Activated T-cell treated with anti-CD3 and anti-CD28 coated beads, Interleukin-2, amount 50 U/mL, for 72 hours (primary cell): ENCODE results near the gene CDKAL1. TPM values are rescaled to one million over a fixed set of nuclear protein-coding genes. Genes with fewer than 3 reads are reported as not detected.
"Not testable (repeated sequence)": the region's sequence is repeated elsewhere in the genome, so short reads cannot be mapped to it uniquely, and the experiment has no call there.

Experiments used
- ATAC-seq, 2 donors: fragments of 150-1000 bp; cut with Tn5 transposase; replicated peaks in 1 of 2; 2 replicates each; pipeline ENCODE4 v1.10.0; 2021; ENCODE audit warnings: moderate library complexity in 2 of 2, mild to moderate bottlenecking in 1 of 2
- DNase-seq, 2 donors: peaks; one replicate each; pipeline ENCODE4 v3.0.0; 2021 to 2022; ENCODE audit warnings: mixed read lengths in 1 of 2
- H3K27ac Mint-ChIP-seq: one replicate; pipeline ENCODE4 v1.8.0; 2022; ENCODE audit warnings: mild to moderate bottlenecking, moderate library complexity, mixed read lengths
- H3K27me3 Mint-ChIP-seq: one replicate; pipeline ENCODE4 v1.8.0; 2022; ENCODE audit warnings: low read depth, mixed read lengths
- H3K36me3 Mint-ChIP-seq, 2 donors: one replicate each; pipeline ENCODE4 v1.8.0; 2022; ENCODE audit warnings: mixed read lengths in 2 of 2, mild to moderate bottlenecking in 1 of 2; ENCODE audit not compliant: insufficient read depth in 2 of 2
- H3K4me1 Mint-ChIP-seq: one replicate; pipeline ENCODE4 v1.8.0; 2022; ENCODE audit warnings: low read depth, mixed read lengths
- H3K4me3 Mint-ChIP-seq, 2 donors: one replicate each; pipeline ENCODE4 v1.8.0; 2022; ENCODE audit warnings: mild to moderate bottlenecking in 2 of 2, mixed read lengths in 2 of 2, moderate library complexity in 2 of 2
- H3K9me3 Mint-ChIP-seq, 2 donors: one replicate each; pipeline ENCODE4 v1.8.0; 2022; ENCODE audit warnings: mixed read lengths in 2 of 2
- total RNA-seq, 2 donors: library from RNA; stranded (reverse); gene quantifications; one replicate each; pipeline ENCODE4 v1.2.3, GENCODE V29; 2022

The CDKAL1 gene
- total RNA-seq, 2 donors from 2014 or later = 25.9 to 29.8 TPM

DNA sequence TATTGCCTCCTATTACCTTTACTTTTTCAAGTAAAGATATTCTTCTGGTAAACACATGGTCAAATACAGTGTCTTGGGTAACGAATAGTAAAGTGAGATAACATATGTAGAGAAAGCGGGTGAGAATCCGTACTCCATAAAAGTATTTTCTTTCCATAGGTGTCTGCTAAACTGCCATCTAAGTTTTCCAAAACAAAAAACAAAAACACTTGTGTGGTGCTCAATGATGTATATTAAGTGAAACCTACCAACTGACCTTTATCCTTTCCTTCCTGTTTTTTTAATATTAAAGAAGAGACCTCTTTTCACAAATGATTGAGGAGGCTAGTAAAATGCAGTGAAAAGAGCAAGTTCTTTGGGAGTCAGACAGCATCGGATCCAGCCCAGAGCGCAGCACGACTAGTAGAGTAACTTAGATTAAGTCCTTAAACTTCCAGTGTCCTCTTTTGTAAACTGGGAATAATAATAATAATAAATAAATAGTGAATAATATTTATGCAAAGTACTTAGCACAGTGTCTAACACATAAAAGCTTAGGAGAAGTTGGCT lies 437 bp upstream of the CDKAL1 start:
- Mint-ChIP-seq H3K27ac (peak overlapping the region; percentile 97), H3K36me3 (peaks cover 5 to 6% of the 10 kb centered on the region in 2 donors), H3K9me3 (no peaks in the 10 kb centered on the region), H3K4me3 (peak overlapping the region; percentile 92 to 98), H3K4me1 (peaks cover 37% of the 10 kb centered on the region), H3K27me3 (no peaks in the 10 kb centered on the region)
- no peak for DNase-seq
- ATAC-seq = no peak

DNA sequence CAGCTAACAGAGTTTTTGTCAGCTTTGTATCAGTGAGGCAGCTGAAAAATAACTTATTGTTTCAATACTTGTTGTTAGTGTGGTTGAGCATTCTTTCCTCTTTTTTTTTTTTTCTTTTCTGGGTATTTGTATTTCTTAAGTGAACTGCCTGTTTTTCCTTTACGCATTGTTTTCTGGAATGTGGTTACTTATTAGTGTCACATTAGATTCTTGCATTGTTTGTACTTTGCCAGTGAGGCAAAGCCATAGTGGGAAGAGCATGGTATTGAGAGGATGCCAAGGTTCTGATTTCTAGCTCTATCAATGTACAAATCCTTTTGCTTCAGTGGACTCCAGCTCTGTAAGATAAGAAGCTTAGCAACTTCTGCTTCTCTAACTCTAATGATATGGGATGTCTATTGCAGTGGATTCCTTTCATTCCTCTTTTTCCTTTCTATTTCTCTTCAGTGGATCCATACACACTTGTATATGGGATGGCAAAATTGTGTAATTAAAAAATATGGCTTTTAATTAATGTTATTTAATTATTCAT lies 3.9 kb downstream of the CDKAL1 start:
- Mint-ChIP-seq H3K9me3 (no peaks in the 10 kb centered on the region), H3K4me1 (peaks cover 66% of the 10 kb centered on the region), H3K4me3 (no peak overlapping the region), H3K27ac (no peak overlapping the region), H3K27me3 (no peaks in the 10 kb centered on the region), H3K36me3 (peaks cover 11 to 19% of the 10 kb centered on the region in 2 donors)
- DNase-seq = no peak
- ATAC-seq = no peak

DNA sequence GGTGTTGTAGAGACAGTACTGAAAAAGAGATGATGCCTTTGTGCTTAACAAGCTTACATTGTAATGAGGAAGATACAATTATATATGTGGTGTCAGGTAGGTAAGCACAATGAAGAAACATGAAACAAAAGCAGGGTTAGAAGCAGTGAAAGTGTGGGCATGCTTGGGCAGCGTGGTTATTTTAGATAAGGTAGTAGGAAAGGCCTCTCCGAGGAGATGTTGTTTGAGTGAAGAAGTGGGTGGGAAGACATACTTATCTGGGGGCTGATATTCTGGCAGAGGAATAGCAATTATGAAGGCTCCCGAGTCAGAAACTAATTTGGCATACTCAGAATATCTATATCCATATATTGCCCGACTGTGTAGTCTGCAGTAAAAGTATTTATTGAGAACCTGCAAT lies 4.7 kb downstream of the CDKAL1 start:
- H3K27ac Mint-ChIP-seq = no peak overlapping the region
- no peak for ATAC-seq
- H3K4me1 Mint-ChIP-seq = peaks cover 62% of the 10 kb centered on the region
- no peaks in the 10 kb centered on the region for H3K27me3 Mint-ChIP-seq
- no peaks in the 10 kb centered on the region for H3K9me3 Mint-ChIP-seq
- H3K36me3 Mint-ChIP-seq = peaks cover 11 to 19% of the 10 kb centered on the region in 2 donors
- no peak for DNase-seq
- H3K4me3 Mint-ChIP-seq = peak overlapping the region in 1 of 2 donors; percentile 12

DNA sequence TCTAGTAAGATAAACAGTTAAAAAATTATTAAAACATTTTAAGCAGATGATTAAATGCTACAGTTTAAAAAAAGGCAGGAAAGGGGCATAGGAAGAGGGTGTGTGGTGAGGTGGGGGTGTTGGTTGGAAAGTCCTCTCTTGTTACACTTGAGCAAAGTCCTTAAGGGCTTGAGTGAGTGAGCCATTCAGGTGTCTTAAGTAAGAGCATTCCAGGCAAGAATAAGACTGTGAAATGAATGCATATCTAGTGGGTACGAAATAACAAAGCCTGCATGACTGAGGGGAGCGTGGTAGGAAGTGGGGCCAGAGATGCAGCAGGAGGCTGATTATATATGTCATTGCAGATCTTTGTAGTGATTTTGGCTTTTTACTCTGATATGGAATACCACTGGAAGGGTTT lies 5.1 kb downstream of the CDKAL1 start:
- Mint-ChIP-seq H3K4me1 (peaks cover 60% of the 10 kb centered on the region), H3K27me3 (no peaks in the 10 kb centered on the region), H3K27ac (peak overlapping the region; percentile 23), H3K4me3 (no peak overlapping the region), H3K36me3 (peaks cover 9 to 19% of the 10 kb centered on the region in 2 donors), H3K9me3 (no peaks in the 10 kb centered on the region)
- DNase-seq (no peak), ATAC-seq (no peak)

DNA sequence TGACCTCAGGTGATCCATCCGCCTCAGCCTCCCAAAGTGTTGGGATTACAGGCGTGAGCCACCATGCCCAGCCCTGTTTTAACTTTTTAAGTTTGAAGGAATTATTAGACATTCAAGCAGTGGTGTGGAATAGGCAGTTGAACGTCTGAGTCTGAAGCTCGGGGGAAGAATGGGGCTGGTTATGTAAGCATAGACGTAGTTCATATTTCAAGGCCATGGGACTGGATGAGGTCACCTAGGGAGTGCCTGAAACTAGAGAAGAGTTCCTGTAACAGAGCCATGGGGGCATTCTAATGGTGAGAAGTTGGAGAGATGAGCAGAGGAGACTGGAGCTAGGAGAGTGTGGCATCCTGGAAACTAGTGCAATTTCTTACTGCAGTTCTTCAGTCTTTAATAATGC lies 6.4 kb downstream of the CDKAL1 start:
- ATAC-seq (no peak), DNase-seq (no peak)
- no peaks in the 10 kb centered on the region for H3K27me3 Mint-ChIP-seq
- H3K36me3 Mint-ChIP-seq = peaks cover 11 to 24% of the 10 kb centered on the region in 2 donors
- no peak overlapping the region for H3K4me3 Mint-ChIP-seq
- no peaks in the 10 kb centered on the region for H3K9me3 Mint-ChIP-seq
- H3K27ac Mint-ChIP-seq = no peak overlapping the region
- peaks cover 64% of the 10 kb centered on the region for H3K4me1 Mint-ChIP-seq

DNA sequence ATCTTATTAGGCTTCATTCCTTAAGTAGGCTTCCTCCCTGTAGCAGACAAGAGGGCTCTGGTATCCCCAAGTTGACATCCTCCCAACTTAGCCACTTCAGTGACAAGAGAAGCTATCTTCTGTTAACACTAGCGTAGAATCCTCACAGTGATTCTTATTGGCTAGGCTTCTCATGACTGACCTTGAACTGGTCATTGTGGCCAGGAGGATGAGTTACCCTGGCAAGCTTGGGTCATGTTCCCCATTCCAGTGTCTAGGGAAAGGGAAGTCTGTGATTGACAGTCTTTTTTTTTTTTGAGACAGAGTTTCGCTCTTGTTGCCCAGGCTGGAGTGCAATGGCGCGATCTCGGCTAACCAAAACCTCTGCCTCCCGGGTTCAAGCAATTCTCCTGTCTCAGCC lies 7.1 kb downstream of the CDKAL1 start:
- Mint-ChIP-seq H3K36me3 (peaks cover 13 to 30% of the 10 kb centered on the region in 2 donors), H3K4me1 (peaks cover 63% of the 10 kb centered on the region)

DNA sequence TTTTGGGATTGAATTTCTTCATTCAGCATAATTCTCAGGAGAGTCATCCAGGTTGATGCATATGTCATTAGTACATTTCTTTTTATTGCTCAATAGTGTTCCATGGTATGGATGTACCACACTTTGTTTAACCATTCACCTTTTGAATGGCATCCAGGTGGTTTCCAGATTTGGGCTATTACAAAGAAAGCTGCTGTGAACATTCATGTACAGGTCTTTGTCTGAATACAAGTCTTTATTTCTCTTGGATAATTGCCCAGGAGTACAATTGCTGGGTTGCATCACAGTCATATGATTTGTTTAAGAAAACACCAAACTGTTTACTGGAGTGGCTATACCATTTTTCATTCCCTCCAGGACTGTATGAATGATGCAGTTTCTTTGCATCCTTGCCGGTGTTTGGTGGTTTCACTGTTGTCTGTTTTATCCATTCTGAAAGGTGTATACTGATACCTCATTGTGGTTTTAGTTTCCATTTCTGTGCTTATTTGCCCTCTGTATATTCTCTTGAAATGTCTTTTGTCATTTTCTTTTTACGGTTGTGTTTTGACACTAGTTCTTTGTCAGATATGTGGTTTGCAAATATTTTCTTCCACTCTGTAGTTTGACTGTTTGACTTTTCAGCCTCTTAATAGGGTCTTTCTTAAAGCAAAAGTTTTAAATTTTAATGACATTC lies 8.8 kb downstream of the CDKAL1 start:
- Mint-ChIP-seq H3K9me3 (no peaks in the 10 kb centered on the region), H3K27ac (peak overlapping the region; percentile 47), H3K4me1 (peaks cover 55% of the 10 kb centered on the region), H3K4me3 (peak overlapping the region; percentile 21 to 58), H3K27me3 (no peaks in the 10 kb centered on the region), H3K36me3 (peaks cover 13 to 30% of the 10 kb centered on the region in 2 donors)
- peak; percentile 93 to 97 for ATAC-seq
- DNase-seq = peak; percentile 47 to 49

More for the DNA sequence above, 7.1 kb downstream of the CDKAL1 start:
- no peak for DNase-seq
- Mint-ChIP-seq H3K9me3 (no peaks in the 10 kb centered on the region), H3K27ac (no peak overlapping the region), H3K4me3 (no peak overlapping the region), H3K27me3 (no peaks in the 10 kb centered on the region)
- ATAC-seq = no peak

DNA sequence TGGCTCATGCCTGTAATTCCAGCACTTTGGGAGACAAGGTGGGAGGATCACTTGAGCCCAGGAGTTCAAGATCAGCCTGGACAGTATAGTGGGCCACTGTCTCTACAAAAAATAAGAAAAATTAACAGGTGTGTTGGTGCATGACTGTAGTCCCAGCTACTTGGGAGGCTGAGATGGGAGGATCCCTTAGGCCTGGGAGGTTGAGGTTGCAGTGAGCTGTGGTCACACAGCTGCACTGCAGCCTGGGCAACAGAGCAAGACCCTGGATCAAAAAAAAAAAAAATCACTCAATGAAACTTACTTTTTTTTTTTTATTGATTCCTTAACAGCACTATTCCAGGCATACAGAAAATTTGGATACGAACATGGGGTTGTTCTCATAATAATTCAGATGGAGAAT lies 14.0 kb downstream of the CDKAL1 start:
- no peak for ATAC-seq
- H3K27ac Mint-ChIP-seq = no peak overlapping the region
- H3K9me3 Mint-ChIP-seq = no peaks in the 10 kb centered on the region
- H3K4me1 Mint-ChIP-seq = peaks cover 20% of the 10 kb centered on the region
- H3K27me3 Mint-ChIP-seq = no peaks in the 10 kb centered on the region
- peaks cover 11 to 25% of the 10 kb centered on the region in 2 donors for H3K36me3 Mint-ChIP-seq
- no peak for DNase-seq
- H3K4me3 Mint-ChIP-seq = no peak overlapping the region

DNA sequence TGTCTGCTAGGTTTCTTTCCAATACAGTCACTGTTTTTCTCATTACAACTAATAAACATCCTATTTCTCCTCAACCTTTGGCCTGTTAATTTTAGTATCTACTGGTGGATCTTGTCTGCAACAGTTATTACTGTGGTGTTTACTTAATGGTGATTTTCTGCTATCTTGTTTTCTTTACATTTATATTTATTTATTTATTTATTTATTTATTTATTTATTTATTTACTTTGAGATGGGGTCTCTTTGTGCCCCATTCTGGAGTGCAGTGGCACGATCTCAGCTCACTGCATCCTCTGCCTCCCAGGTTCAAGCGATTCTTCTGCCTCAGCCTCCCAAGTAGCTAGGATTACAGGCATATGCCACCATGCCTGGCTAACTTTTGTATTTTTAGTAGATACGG lies 15.1 kb downstream of the CDKAL1 start:
- not testable (repeated sequence) for DNase-seq, H3K9me3 Mint-ChIP-seq, H3K27me3 Mint-ChIP-seq, H3K4me3 Mint-ChIP-seq, ATAC-seq, H3K27ac Mint-ChIP-seq
- H3K4me1 Mint-ChIP-seq = peaks cover 20% of the 10 kb centered on the region
- peaks cover 11 to 25% of the 10 kb centered on the region in 2 donors for H3K36me3 Mint-ChIP-seq

DNA sequence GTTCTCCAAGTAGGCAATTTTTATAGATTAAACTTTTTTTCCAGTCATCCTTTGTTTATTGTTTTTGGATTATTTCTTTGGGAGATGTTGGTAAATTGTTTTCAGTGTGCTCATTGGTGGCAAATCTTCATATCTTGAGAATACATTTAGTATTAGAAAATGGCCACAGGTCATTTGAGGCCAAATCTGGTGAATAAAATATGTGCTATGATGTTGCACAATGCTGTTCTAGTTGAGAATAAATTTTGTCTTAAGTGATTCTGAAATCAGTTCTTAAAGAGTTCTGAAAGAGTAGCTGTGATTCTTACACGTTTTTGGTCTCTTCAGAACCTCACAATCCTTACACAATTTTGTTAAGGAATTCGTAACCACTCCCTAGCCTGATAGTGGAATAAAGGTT lies 20.1 kb downstream of the CDKAL1 start:
- H3K4me3 Mint-ChIP-seq = no peak overlapping the region
- no peaks in the 10 kb centered on the region for H3K27me3 Mint-ChIP-seq
- no peak overlapping the region for H3K27ac Mint-ChIP-seq
- H3K9me3 Mint-ChIP-seq = no peaks in the 10 kb centered on the region
- ATAC-seq = no peak
- H3K36me3 Mint-ChIP-seq = peaks cover 1 to 10% of the 10 kb centered on the region in 2 donors
- no peaks in the 10 kb centered on the region for H3K4me1 Mint-ChIP-seq
- no peak for DNase-seq

DNA sequence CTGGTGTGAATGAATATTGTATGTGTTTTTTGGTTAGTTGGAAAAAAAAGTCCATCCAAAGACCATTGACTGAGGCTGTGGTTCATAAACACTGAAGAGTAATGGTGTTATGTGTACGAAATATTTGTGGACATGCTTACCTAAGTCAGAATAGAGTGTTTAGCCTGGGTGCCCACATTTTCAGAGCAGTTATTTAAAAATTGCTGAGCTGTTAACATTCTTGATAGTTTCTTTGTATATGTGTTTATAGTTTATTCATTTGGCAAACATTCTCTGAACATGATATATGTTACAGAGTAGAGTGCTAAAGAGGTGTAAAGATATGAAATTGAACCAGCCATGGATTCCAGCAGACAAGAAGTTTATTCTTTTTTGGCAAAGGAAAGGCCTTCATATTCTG lies 20.6 kb downstream of the CDKAL1 start:
- no peaks in the 10 kb centered on the region for H3K9me3 Mint-ChIP-seq
- peaks cover 1 to 10% of the 10 kb centered on the region in 2 donors for H3K36me3 Mint-ChIP-seq
- no peaks in the 10 kb centered on the region for H3K4me1 Mint-ChIP-seq

DNA sequence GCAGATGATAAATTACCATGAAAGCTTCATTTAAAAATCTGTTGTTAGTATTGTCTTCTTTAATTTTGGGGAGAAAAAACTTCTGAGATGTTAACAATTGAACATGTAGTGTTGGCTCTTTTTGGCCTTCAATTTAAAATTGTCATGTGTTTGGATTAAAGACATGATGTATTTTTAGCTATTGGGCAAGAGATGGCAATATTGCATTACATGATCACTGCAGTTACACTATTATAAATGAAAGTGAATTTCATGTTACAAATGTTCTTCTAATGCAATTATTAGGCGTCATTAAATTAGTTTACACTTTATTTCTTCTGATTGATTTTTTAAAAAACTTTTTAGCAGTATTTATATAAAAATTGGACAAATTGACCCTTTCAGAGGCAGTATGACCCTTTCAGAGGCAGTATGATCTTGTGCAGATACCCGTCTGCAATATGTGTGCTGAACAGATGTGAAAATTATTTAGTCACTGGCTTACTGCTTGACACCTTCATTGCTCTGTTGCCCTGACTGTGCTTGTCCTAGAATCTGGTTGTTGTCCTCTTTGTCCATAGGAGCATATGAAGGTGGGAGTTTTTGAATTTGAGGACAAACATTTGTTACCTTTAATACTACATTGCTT lies 25.8 kb downstream of the CDKAL1 start:
- H3K4me3 Mint-ChIP-seq = no peak overlapping the region
- peaks cover under 1% of the 10 kb centered on the region for H3K4me1 Mint-ChIP-seq
- peak overlapping the region; percentile 70 for H3K27ac Mint-ChIP-seq
- no peaks in the 10 kb centered on the region for H3K27me3 Mint-ChIP-seq
- peaks cover 0 to 3% of the 10 kb centered on the region in 2 donors for H3K36me3 Mint-ChIP-seq
- DNase-seq (no peak), ATAC-seq (no peak)
- H3K9me3 Mint-ChIP-seq = no peaks in the 10 kb centered on the region

More for the DNA sequence above, 20.6 kb downstream of the CDKAL1 start:
- DNase-seq = no peak
- H3K27me3 Mint-ChIP-seq = no peaks in the 10 kb centered on the region
- H3K27ac Mint-ChIP-seq = no peak overlapping the region
- no peak for ATAC-seq
- H3K4me3 Mint-ChIP-seq = no peak overlapping the region

DNA sequence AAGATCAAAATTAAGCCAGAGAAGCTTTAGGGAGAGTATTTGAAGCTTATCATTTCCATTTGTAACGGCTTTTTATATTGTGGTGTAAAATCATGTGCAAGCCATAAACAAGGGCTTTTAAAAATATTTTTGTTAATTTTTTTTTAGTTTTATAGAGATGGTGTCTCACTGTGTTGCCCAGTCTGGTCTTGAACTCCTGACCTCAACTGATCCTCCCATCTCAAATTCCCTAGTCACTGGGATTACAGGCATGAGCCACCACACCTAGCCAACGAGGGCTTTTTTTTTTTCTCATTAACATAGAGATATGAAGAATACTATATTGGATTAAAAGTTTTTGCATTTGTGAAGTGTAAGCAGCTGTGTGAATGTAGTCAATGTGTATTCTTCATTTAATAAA lies 29.1 kb downstream of the CDKAL1 start:
- DNase-seq = no peak
- Mint-ChIP-seq H3K9me3 (no peaks in the 10 kb centered on the region), H3K4me1 (peaks cover 7% of the 10 kb centered on the region), H3K27me3 (no peaks in the 10 kb centered on the region), H3K36me3 (peaks cover 0 to 4% of the 10 kb centered on the region in 2 donors), H3K4me3 (no peak overlapping the region), H3K27ac (no peak overlapping the region)
- no peak for ATAC-seq
